Measurements from ENCODE around the gene GRIK1. TPM values are rescaled to one million over a fixed set of nuclear protein-coding genes. Genes with fewer than 3 reads are reported as not detected.

Gene GRIK1
- total RNA-seq, 1 experiment from 2014 or later, result not detected

- no peaks in the 10 kb centered on the region for H4K20me1 ChIP-seq (ENCODE audit: insufficient read depth)
- no peaks in the 10 kb centered on the region for H3K36me3 ChIP-seq (ENCODE audit: low read depth)
- no peak overlapping the region for H3K4me2 ChIP-seq
- POLR2A ChIA-PET (ENCODE audit: unreplicated experiment), result no interaction called here
- no peaks in the 10 kb centered on the region for H3K79me2 ChIP-seq (ENCODE audit: low read depth)
- no peak overlapping the region for H3K4me3 ChIP-seq
- H3K27ac ChIP-seq, result no peak overlapping the region
- H3K9me3 ChIP-seq (ENCODE audit: insufficient read depth, low read depth), result no peaks in the 10 kb centered on the region
- peaks cover 13% of the 10 kb centered on the region for H3K4me1 ChIP-seq (replicated peaks; ENCODE audit: insufficient read depth)
- H2AFZ ChIP-seq, result no peak overlapping the region
- H3K27me3 ChIP-seq (ENCODE audit: insufficient read depth, low read depth), result no peaks in the 10 kb centered on the region
- no peaks in the 10 kb centered on the region for H3K9me2 ChIP-seq (ENCODE audit: insufficient read depth)
- intact Hi-C loops (cut with micrococcal nuclease; ENCODE audit: unreplicated experiment), result no loop called here
- H3F3A ChIP-seq (ENCODE audit: insufficient read depth, low read depth), result no peaks in the 10 kb centered on the region
- CTCF ChIA-PET, result no interaction called here
- no TSS peak for BruUV-seq (replicated peaks)
- no peak for DNase-seq
- no peak for TF ChIP-seq EZH2 (IDR thresholded peaks at IDR 0.05; ENCODE audit: low read depth)
- TF ChIP-seq CTCF (conservative IDR thresholded peaks at IDR 0.05), result no peak
Measured at GRCh38 chr21:29654203-29654602, 285.6 kb downstream of the GRIK1 start.

- Histone ChIP-seq H3K4me3 (no peak overlapping the region), H3K9me2 (ENCODE audit: insufficient read depth) (no peaks in the 10 kb centered on the region), H3K9me3 (ENCODE audit: insufficient read depth, low read depth) (no peaks in the 10 kb centered on the region), H3K27me3 (ENCODE audit: insufficient read depth, low read depth) (no peaks in the 10 kb centered on the region), H3F3A (ENCODE audit: insufficient read depth, low read depth) (no peaks in the 10 kb centered on the region), H3K27ac (no peak overlapping the region), H3K79me2 (ENCODE audit: low read depth) (no peaks in the 10 kb centered on the region), H4K20me1 (ENCODE audit: insufficient read depth) (no peaks in the 10 kb centered on the region), H3K4me1 (replicated peaks; ENCODE audit: insufficient read depth) (no peaks in the 10 kb centered on the region), H2AFZ (no peak overlapping the region), H3K4me2 (no peak overlapping the region), H3K36me3 (ENCODE audit: low read depth) (no peaks in the 10 kb centered on the region)
- BruUV-seq (replicated peaks), result no TSS peak
- no peak for TF ChIP-seq CTCF (conservative IDR thresholded peaks at IDR 0.05)
- TF ChIP-seq EZH2 (IDR thresholded peaks at IDR 0.05; ENCODE audit: low read depth), result no peak
- intact Hi-C loops (cut with micrococcal nuclease; ENCODE audit: unreplicated experiment), result no loop called here
- ChIA-PET POLR2A (ENCODE audit: unreplicated experiment) (no interaction called here), CTCF (no interaction called here)
- DNase-seq, result no peak
Measured at GRCh38 chr21:29650523-29651022, 289.2 kb downstream of the GRIK1 start.

- H3K36me3 ChIP-seq (ENCODE audit: low read depth), result no peaks in the 10 kb centered on the region
- no peak for DNase-seq
- no peak overlapping the region for H3K4me3 ChIP-seq
- H2AFZ ChIP-seq, result no peak overlapping the region
- H4K20me1 ChIP-seq (ENCODE audit: insufficient read depth), result no peaks in the 10 kb centered on the region
- H3F3A ChIP-seq (ENCODE audit: insufficient read depth, low read depth), result no peaks in the 10 kb centered on the region
- no peaks in the 10 kb centered on the region for H3K9me3 ChIP-seq (ENCODE audit: insufficient read depth, low read depth)
- intact Hi-C loops (cut with micrococcal nuclease; ENCODE audit: unreplicated experiment), result no loop called here
- no peaks in the 10 kb centered on the region for H3K27me3 ChIP-seq (ENCODE audit: insufficient read depth, low read depth)
- ChIA-PET POLR2A (ENCODE audit: unreplicated experiment) (no interaction called here), CTCF (no interaction called here)
- H3K79me2 ChIP-seq (ENCODE audit: low read depth), result no peaks in the 10 kb centered on the region
- no peak overlapping the region for H3K4me2 ChIP-seq
- H3K27ac ChIP-seq, result no peak overlapping the region
- no peak for TF ChIP-seq CTCF (conservative IDR thresholded peaks at IDR 0.05)
- TF ChIP-seq EZH2 (IDR thresholded peaks at IDR 0.05; ENCODE audit: low read depth), result no peak
- no TSS peak for BruUV-seq (replicated peaks)
- H3K4me1 ChIP-seq (replicated peaks; ENCODE audit: insufficient read depth), result no peaks in the 10 kb centered on the region
- H3K9me2 ChIP-seq (ENCODE audit: insufficient read depth), result no peaks in the 10 kb centered on the region
Measured at GRCh38 chr21:29649406-29649814, 290.4 kb downstream of the GRIK1 start.

Data from PC-9 (cell line).